IMR-90 (cell line): ENCODE results near the gene FRYL.

Experiments
- BHLHE40 ChIP-seq: fragments of 150-350 bp; IDR thresholded peaks from 2 replicates; pipeline ENCODE4 v1.6.1; 2016; ENCODE audit warnings: mild to moderate bottlenecking, low read depth, low read length
- CEBPB ChIP-seq: IDR thresholded peaks from 2 replicates; pipeline ENCODE4 v1.6.1; 2012; ENCODE audit warnings: low read depth, low read length, improper control_type of control experiment
- CTCF ChIP-seq: conservative IDR thresholded peaks from 2 replicates; pipeline ENCODE4 v1.5.1; 2012; ENCODE audit warnings: mild to moderate bottlenecking, low read depth, low read length, improper control_type of control experiment
- ELK1 ChIP-seq: fragments of 150-350 bp; IDR thresholded peaks from 2 replicates; pipeline ENCODE4 v1.6.1; 2016; ENCODE audit warnings: low read depth, mild to moderate bottlenecking, low read length, moderate library complexity, borderline replicate concordance
- MAFK ChIP-seq: IDR thresholded peaks from 2 replicates; pipeline ENCODE4 v1.6.1; 2012; ENCODE audit warnings: low read depth, low read length, improper control_type of control experiment
- MAZ ChIP-seq: IDR thresholded peaks from 2 replicates; pipeline ENCODE4 v1.6.1; 2012; ENCODE audit warnings: low read depth, mild to moderate bottlenecking, low read length, improper control_type of control experiment, moderate library complexity, borderline replicate concordance
- MXI1 ChIP-seq: IDR thresholded peaks from 2 replicates; pipeline ENCODE4 v1.6.1; 2012; ENCODE audit warnings: low read depth, mild to moderate bottlenecking, low read length, moderate library complexity, borderline replicate concordance
- NFE2L2 ChIP-seq: fragments of 150-350 bp; IDR thresholded peaks from 2 replicates; pipeline ENCODE4 v1.6.1; 2016; ENCODE audit warnings: low read depth, mild to moderate bottlenecking, low read length
- POLR2A ChIP-seq: IDR thresholded peaks from 2 replicates; pipeline ENCODE4 v1.6.1; 2012; ENCODE audit warnings: mild to moderate bottlenecking, low read depth, low read length
- RAD21 ChIP-seq: IDR thresholded peaks from 2 replicates; pipeline ENCODE4 v1.6.1; 2012; ENCODE audit warnings: low read length, improper control_type of control experiment
- RCOR1 ChIP-seq: IDR thresholded peaks from 2 replicates; pipeline ENCODE4 v1.6.1; 2012; ENCODE audit warnings: mild to moderate bottlenecking, low read length, improper control_type of control experiment; ENCODE audit not compliant: insufficient replicate concordance
- RFX5 ChIP-seq: IDR thresholded peaks from 2 replicates; pipeline ENCODE4 v1.8.0; 2012; ENCODE audit warnings: low read depth, mild to moderate bottlenecking, low read length, moderate library complexity
- SMC3 ChIP-seq: fragments of 150-350 bp; IDR thresholded peaks from 2 replicates; pipeline ENCODE4 v1.6.1; 2016; ENCODE audit warnings: low read depth, mild to moderate bottlenecking, antibody characterized with exemption, low read length, moderate library complexity
- USF2 ChIP-seq: fragments of 150-350 bp; IDR thresholded peaks from 2 replicates; pipeline ENCODE4 v1.6.1; 2017; ENCODE audit warnings: mild to moderate bottlenecking, antibody characterized with exemption, low read length, low read depth

- TF ChIP-seq CEBPB (no peak), CTCF (no peak), POLR2A (no peak), USF2 (no peak), SMC3 (no peak), NFE2L2 (no peak), RAD21 (no peak), RFX5 (no peak), MAZ (no peak), BHLHE40 (no peak), MXI1 (no peak), MAFK (no peak), ELK1 (no peak), RCOR1 (no peak)
Measured at GRCh38 chr4:48467891-48468290, 312.2 kb downstream of the FRYL start.
